Pancreas (tissue), 10 donors: ENCODE data around the gene GCNT2. TPM values are rescaled to one million over a fixed set of nuclear protein-coding genes. Genes with fewer than 3 reads are reported as not detected.

Experiments used
- ATAC-seq, 4 donors: fragments of 200-7000 bp; cut with Tn5 transposase; one replicate each; pipeline versions ENCODE4 v1.8.0 to v1.9.1; 2020; ENCODE audit warnings: mild to moderate bottlenecking in 4 of 4, moderate library complexity in 4 of 4
- DNase-seq, 6 donors: peaks; one replicate each; pipeline ENCODE4 v3.0.0-alpha.2; 2020
- FAIRE-seq: peaks from 2 replicates; lab custom pipeline; 2012; peaks lifted over from hg19 to GRCh38; lab: Jason Lieb, UNC
- H3K27ac ChIP-seq, 4 donors: fragments of 200-600 bp; sonication (generic); 1 replicate in 3 of 4; 2 replicates in 1 of 4; pipeline versions ENCODE4 v1.5.0 to v1.8.0; 2020
- H3K27me3 ChIP-seq, 4 donors: fragments of 200-600 bp; one replicate each; pipeline ENCODE4 v1.8.0; 2021
- H3K36me3 ChIP-seq, 3 donors: fragments of 200-600 bp; sonication (generic) in 1 of 3; one replicate each; pipeline versions ENCODE4 v1.5.0 to v1.8.0; 2020 to 2021
- H3K4me1 ChIP-seq, 3 donors: fragments of 200-600 bp; one replicate each; pipeline ENCODE4 v1.8.0; 2021
- H3K4me3 ChIP-seq, 4 donors: fragments of 200-600 bp; sonication (generic) in 2 of 4; one replicate each; pipeline versions ENCODE4 v1.5.0 to v1.8.0; 2020 to 2021
- H3K9me3 ChIP-seq, 4 donors: fragments of 200-600 bp; one replicate each; pipeline ENCODE4 v1.8.0; 2021
- WGBS, 2 donors: extraction: QIAGEN DNeasy Blood & Tissue Kit; methylation state at CpG; one replicate each; pipeline ENCODE4 v1.1.7; 2013; 5-methylcytosine and 5-hydroxymethylcytosine counted together
- intact Hi-C, 3 donors: fragments of 100-400 bp; cut with DNase I; formaldehyde crosslinking; loops; one replicate each; pipeline versions ENCODE4 v1.11.1 to v1.14.2; 2022
- polyA plus RNA-seq, 2 donors: library from polyadenylated mRNA; stranded (reverse); fragments of 200-250 nt; gene quantifications; one replicate each; pipeline ENCODE4 v1.2.3, GENCODE V29; 2013
- total RNA-seq, 6 donors: library from RNA; stranded (reverse); fragmentation: NEBNext Ultra II Directional in 4 of 6; extraction: Animal tissue kit (Norgen Biotek cat#: 25700) in 4 of 6; gene quantifications; one replicate each; pipeline versions ENCODE4 v1.2.1 to v1.2.4, GENCODE V29; 2021 to 2023
- TF ChIP-seq, protein P1 (sequence below), 4 donors: fragments of 200-600 bp; sonication (generic) in 3 of 4; IDR thresholded peaks; one replicate each; pipeline versions ENCODE4 v1.5.0 to v1.8.0; 2021; ENCODE audit warnings: antibody characterized with exemption in 4 of 4
- donor health status: healthy with polysubstance abuse.
- donor health status: DM: no; HTN: no; CAD: no; lungs with moderate emphysema.
- donor health status: DM: no; HTN: no; CAD: no.
- donor health status: control.
- donor health status: control.
- donor health status: Bipolar disorder and iron deficiency.
- donor health status: DM: yes; HTN: yes; CAD: no.
- donor health status: DM: no; HTN: no; CAD: no.
- donor health status: DM: no; HTN: no; CAD: no.
- donor health status: DM: yes; HTN: yes; CAD: no.

GCNT2 gene
- total and polyA plus RNA-seq, 8 donors, result 0.91 to 8.3 (median 2.2) TPM

DNA sequence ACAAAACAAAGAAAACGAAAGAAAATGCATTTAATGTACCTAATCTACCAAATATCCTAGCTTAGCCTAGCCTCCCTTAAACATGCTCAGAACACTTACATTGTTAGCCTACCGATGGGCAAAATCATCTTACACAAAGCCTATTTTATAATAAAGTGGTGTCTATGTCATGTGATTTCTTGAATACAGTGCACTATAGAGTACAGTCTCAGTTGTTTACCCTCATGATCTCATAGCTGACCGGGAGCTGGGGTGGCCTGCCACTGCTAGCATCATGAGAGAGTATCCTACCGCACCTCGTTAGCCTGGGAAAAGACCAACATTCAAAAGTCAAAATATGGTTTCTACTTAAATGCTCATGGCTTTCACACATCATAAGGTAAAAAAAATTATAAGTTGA lies 16.6 kb downstream of the GCNT2 start:
- H3K9me3 ChIP-seq, result no peaks in the 10 kb centered on the region
- FAIRE-seq (no peak), DNase-seq (no peak), ATAC-seq (no peak)
- H3K27ac ChIP-seq, result no peak overlapping the region
- H3K36me3 ChIP-seq, result no peaks in the 10 kb centered on the region
- intact Hi-C loops, result no loop called here
- TF ChIP-seq, protein P1, sequence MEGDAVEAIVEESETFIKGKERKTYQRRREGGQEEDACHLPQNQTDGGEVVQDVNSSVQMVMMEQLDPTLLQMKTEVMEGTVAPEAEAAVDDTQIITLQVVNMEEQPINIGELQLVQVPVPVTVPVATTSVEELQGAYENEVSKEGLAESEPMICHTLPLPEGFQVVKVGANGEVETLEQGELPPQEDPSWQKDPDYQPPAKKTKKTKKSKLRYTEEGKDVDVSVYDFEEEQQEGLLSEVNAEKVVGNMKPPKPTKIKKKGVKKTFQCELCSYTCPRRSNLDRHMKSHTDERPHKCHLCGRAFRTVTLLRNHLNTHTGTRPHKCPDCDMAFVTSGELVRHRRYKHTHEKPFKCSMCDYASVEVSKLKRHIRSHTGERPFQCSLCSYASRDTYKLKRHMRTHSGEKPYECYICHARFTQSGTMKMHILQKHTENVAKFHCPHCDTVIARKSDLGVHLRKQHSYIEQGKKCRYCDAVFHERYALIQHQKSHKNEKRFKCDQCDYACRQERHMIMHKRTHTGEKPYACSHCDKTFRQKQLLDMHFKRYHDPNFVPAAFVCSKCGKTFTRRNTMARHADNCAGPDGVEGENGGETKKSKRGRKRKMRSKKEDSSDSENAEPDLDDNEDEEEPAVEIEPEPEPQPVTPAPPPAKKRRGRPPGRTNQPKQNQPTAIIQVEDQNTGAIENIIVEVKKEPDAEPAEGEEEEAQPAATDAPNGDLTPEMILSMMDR (IDR thresholded peaks at IDR 0.05), result no peak
- no peaks in the 10 kb centered on the region for H3K27me3 ChIP-seq
- no peak overlapping the region for H3K4me3 ChIP-seq
- WGBS, 2 donors, result 90 to 94% methylated on average over 5 of the region's 5 CpGs
- H3K4me1 ChIP-seq, result no peaks in the 10 kb centered on the region

DNA sequence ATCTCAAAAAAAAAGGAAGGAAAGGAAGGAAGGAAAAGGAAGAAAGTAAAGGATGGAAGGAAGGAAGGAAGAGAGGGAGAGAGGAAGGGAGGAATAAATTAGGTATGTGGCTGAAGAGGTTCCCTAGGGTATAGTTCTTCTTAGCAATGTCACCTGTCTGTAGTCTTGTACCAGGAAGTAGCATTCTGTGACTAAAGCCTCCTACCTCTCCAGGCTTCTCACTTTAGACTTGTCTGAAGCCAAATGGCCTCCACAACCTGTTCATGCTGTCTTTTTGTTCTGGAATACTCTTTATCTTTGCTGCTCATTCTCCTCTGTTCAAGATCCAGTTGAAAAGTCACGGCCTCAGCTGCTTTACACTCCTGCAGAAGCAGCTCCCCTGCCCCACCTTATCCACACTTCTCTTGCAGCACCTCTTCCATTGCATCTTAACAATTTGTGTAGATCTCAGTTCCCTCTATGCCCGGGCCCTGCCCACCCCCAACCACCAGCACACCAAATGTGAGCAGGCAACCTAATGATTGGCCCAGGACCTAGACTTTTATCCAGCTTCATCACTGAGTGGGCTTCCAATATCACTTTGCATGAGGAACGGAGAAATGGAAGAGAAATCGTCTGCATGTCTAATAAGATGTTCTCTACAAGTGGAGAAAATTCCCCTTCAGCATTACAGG lies 19.1 kb downstream of the GCNT2 start:
- Histone ChIP-seq H3K9me3 (no peaks in the 10 kb centered on the region), H3K4me1 (no peaks in the 10 kb centered on the region), H3K4me3 (no peak overlapping the region), H3K36me3 (no peaks in the 10 kb centered on the region), H3K27ac (no peak overlapping the region), H3K27me3 (no peaks in the 10 kb centered on the region)
- DNase-seq (no peak), FAIRE-seq (no peak), ATAC-seq (no peak)
- 83 to 91% methylated on average over 4 of the region's 4 CpGs for WGBS, 2 donors
- intact Hi-C loops, result no loop called here
- TF ChIP-seq, protein P1 (IDR thresholded peaks at IDR 0.05), result no peak

DNA sequence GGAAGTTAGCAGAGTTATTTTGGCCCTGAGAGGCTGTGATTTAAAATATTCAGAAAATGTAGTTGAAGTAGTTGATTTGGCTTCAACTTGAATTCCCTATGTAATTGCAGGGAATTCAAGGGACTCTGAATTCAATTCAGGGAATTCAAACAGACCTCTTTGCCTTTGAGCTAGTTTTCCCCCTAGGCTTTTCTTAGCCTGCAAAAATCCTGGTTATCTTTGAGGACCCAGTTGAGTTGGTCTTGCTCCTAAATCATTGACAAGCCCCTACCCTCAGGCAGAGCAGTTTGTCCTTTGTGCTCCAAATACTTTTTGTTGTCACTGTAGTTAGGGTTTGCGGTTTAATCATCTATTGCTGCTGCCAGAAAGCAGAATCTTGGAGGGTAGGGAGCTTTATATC lies 20.4 kb downstream of the GCNT2 start:
- intact Hi-C loops, result no loop called here
- no peak overlapping the region for H3K4me3 ChIP-seq
- no peaks in the 10 kb centered on the region for H3K4me1 ChIP-seq
- DNase-seq (no peak), FAIRE-seq (no peak), ATAC-seq (no peak)
- no peak overlapping the region for H3K27ac ChIP-seq
- no peaks in the 10 kb centered on the region for H3K36me3 ChIP-seq
- H3K9me3 ChIP-seq, result no peaks in the 10 kb centered on the region
- TF ChIP-seq, protein P1 (IDR thresholded peaks at IDR 0.05), result no peak
- 92 to 95% methylated on average over 1 of the region's 1 CpG for WGBS, 2 donors
- H3K27me3 ChIP-seq, result no peaks in the 10 kb centered on the region

DNA sequence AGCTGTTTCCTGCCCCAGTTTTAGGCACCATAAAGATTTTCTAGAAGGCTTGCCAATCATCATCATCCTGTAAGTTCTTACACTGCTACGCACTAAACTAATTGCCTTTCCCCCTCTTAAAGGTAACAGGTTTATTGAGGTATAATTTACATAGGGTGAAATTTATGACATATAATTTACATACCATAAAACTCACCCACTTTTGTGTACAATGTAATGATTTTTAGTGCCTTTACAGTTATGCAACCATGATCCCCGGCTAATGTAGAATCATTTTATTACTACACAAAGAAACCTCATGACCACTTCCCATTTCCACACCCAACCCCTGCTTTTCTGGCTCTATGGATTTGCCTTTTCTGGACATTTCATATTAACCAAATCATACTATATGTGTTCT lies 21.1 kb downstream of the GCNT2 start:
- ATAC-seq (no peak), DNase-seq (no peak), FAIRE-seq (no peak)
- H3K36me3 ChIP-seq, result no peaks in the 10 kb centered on the region
- no peaks in the 10 kb centered on the region for H3K27me3 ChIP-seq
- H3K4me3 ChIP-seq, result no peak overlapping the region
- no peak overlapping the region for H3K27ac ChIP-seq
- H3K4me1 ChIP-seq, result no peaks in the 10 kb centered on the region
- WGBS, 2 donors, result 91 to 92% methylated on average over 2 of the region's 2 CpGs
- H3K9me3 ChIP-seq, result no peaks in the 10 kb centered on the region
- intact Hi-C loops, result no loop called here
- TF ChIP-seq, protein P1 (IDR thresholded peaks at IDR 0.05), result no peak

DNA sequence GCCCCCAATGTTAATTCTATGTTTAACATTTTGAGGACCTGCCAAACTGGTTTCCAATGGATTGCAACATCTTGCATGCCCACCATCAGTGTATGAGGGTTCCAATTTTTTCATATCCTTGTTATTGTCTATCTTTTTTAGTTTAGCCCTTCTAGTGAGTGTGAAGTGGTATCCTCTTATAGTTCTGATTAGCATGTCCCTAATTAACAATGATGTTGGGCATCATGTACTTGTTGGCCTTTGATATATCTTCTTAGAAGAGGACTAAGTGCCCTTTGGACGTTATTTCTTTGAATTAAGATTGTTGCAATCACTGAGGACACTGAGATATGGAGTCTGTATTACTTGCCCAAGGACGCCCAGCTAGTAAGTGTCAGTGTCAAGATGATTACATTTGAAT lies 22.3 kb downstream of the GCNT2 start:
- ATAC-seq (no peak), DNase-seq (no peak), FAIRE-seq (no peak)
- 64 to 76% methylated on average over 2 of the region's 2 CpGs for WGBS, 2 donors
- H3K9me3 ChIP-seq, result no peaks in the 10 kb centered on the region
- H3K4me1 ChIP-seq, result no peaks in the 10 kb centered on the region
- no peaks in the 10 kb centered on the region for H3K36me3 ChIP-seq
- intact Hi-C loops, result no loop called here
- TF ChIP-seq, protein P1 (IDR thresholded peaks at IDR 0.05), result no peak
- no peak overlapping the region for H3K4me3 ChIP-seq
- no peak overlapping the region for H3K27ac ChIP-seq
- no peaks in the 10 kb centered on the region for H3K27me3 ChIP-seq
